IPS DF 4.7 (cell line): ENCODE measurements around the gene DPF3.

Experiments used
- DNase-seq: peaks from one replicate; pipeline ENCODE4 v3.0.0-alpha.2; 2013; ENCODE audit warnings: low spot score; ENCODE audit errors: extremely low read depth

The DPF3 gene

DNA sequence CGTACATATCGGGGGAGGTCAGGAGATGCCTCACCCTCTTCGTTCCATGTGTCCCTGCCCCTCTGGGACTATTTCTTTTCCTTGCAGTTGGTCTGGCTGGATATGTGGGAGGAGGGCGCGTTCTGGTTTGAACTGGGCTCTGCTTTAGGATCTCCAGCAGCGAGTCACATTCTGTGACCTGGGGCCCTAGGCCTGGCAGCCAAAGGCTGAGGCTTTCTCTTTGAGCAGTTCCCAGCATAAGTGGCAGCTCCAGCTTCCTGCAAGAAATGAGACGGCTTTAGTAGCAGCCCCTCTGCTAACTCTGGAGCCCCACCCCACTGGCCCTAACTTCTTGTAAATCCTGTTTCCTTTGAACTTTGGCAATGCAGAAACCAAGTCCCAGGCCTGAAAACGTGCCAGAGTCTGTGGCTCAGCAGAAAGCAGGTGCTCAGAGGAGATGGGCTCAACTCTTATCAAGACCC, 274.8 kb downstream of the DPF3 start:
- DNase-seq: no peak

DNA sequence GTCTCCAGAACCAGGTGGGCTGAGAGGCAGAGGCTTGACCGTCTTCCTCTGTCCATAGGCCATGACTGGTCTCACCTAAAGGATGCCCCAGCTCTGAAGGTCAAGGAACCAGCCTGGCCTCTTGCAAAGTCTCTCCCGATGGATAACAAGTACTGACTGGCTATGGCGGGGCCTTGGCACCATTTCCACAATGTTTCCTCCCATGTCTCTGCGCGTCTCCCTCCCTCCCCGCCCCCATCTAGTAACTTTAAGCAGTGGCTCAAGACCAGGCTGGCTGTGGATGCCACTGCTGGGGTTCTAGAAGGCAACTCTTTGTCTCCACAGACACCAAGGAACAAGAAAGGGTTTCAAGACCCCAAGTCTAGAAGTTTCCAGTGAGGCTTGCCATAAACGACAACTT, 275.5 kb downstream of the DPF3 start:
- no peak for DNase-seq

DNA sequence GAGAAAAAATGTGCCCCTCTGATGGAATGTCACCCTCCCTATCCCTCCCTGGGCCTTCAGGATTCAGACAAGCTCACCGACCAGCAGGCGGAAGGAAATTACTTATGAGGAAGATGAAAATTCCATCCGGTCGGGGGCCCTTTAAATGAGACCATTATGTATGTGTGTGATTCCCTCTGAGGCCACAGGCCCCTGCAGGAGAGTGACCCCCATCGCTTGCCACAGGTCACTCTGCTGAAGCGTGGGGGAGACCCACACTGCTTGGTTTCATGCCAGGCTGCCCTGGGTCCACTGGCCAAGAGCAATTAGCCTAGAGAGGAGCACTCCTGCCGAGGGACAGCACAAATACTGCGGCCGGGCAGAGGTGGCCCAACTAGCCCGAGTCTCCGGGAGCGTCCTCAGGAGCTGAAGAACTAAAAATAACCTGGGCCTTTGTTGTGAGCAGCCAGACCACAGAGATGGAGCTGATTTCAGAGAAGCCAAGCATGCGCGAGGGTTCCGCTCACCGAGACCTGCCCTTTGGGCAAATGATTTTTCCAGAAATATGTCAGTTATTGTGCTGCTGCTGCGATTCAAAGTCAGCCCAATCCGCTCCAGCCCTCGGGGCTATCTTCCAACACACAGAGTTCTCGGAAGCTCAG, 276.4 kb downstream of the DPF3 start:
- no peak for DNase-seq

GRCh38 chr14:72616811-72617210, 277.1 kb downstream of the DPF3 start:
- no peak for DNase-seq

- DNase-seq: no peak
Observed at GRCh38 chr14:72616294-72616693, 277.6 kb downstream of the DPF3 start.

GRCh38 chr14:72615451-72616121, 278.3 kb downstream of the DPF3 start:
- DNase-seq: no peak

DNA sequence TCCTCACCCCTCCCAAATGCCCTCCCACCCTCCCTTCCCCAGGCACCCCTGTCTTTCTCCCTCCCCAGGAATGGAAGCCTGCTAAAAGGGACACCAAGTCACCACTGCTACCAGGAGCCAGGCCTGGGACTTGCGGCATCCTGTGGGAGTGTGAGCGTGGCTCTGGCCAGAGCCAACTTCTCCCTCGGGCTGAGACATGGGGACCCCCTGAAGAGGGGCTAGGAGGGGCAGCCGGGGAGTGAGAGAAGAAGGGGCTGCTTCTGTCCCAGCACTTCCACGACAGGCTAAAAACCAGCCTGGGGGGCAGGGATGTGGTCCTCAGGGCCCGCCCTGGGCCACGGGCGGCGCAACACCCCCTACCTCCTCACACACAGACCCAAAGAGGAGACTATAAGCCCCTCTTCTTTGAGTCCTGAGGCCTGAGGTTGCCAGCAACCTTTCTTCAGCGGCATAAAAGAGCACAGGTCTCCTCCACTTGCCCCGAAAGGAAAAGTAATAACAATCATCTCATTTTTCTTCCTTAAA, 278.9 kb downstream of the DPF3 start:
- no peak for DNase-seq

DNA sequence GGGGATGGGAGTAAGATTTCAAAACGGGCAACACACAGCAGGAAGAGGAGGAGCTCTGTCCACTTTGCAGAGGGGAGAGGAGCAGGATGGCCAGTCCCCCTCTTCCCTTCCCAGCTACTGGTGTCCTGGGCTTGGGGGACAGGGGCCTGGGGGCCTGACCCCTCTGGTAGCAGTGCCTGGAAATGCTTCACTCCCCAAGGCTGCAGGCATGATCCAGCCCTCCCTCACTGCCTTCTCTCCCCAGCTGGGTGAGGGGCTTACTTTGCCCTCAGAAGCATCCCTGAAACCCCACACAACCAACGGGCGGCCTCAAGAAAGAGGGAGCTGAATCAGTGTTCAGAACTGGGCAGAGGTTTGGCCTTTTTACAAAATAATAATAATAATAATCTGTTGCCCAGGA, 279.5 kb downstream of the DPF3 start:
- DNase-seq: no peak

DNA sequence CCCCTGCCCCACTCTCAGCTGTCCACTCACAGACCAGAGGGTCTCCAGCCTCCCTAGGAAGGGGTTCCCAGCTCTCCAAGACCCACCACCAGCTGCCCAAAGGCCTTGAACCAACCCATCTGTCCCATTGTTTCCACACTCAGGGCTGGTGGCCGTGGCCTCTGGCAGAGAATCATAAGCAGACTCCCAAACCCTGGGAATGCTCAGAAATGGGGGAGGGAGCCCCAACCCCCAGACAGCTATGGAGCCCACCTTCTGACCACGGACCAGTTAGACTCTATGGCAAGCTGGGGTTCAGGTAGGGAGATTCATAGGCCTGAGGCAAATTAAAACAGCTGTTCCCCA, 280.0 kb downstream of the DPF3 start:
- DNase-seq: no peak

GRCh38 chr14:72613231-72613974, 280.5 kb downstream of the DPF3 start:
- no peak for DNase-seq

- DNase-seq: no peak
Observed at GRCh38 chr14:72612041-72612440, 281.9 kb downstream of the DPF3 start.

DNA sequence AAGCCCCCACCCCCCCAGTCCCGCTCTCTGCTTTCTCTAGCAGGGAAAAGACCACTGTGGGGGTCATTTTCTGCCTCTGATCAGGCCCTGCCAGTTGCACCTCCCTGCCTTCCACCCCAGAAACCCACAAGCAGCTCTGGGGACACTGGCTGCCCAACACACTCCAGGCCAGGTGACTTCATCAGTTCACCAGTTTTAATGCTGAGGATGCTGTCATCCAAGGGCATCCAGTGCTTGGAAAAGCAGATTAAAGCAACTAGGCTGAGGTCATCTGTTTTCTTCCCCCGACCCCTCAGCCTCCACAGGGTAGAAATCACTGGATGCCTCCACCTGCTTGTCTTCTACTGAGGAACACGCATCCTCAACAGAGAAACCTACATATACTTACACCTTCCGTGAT, 282.4 kb downstream of the DPF3 start:
- no peak for DNase-seq

DNA sequence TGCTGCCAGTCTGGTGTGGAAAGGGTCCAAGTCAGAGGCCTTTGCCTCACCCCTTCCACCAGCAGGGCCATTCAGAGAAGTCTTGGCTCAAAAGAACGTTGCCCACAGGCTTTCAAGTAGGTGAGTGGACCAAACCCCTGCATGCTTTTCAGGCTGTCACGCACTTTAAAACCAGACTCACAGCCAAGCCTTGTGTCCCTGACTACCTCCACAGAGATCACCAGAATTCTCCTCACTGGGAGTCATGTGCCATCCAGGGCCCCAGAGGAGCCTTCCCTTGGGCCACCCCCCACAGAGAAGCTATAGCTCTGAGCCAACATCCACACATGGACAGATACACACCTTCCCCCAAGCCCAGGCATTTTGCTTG, 283.1 kb downstream of the DPF3 start:
- no peak for DNase-seq

- DNase-seq: no peak
Observed at GRCh38 chr14:72610096-72610830, 283.6 kb downstream of the DPF3 start.

GRCh38 chr14:72609205-72609916, 284.5 kb downstream of the DPF3 start:
- DNase-seq: no peak

GRCh38 chr14:72608391-72609204, 285.3 kb downstream of the DPF3 start:
- DNase-seq: no peak

- DNase-seq: no peak
Observed at GRCh38 chr14:72607386-72608130, 286.3 kb downstream of the DPF3 start.

DNA sequence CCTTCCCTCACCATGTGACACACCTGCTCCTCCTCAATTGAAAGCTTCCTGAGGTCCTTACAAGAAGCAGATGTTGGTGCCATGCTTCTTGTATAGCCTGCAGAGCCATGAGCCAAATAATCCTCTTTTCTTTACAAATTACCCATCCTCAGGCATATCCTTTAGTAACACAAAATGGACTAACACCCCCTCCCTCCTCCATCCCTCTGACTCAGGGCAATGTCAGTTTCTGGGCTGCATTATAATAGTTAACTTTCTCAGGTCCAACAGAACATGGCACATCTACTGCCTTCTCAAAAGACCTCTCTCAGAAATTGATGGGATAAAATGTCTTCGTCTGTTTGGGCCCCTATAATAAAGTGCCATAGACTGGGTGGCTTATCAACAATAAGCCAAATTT, 287.0 kb downstream of the DPF3 start:
- no peak for DNase-seq

GRCh38 chr14:72605921-72606220, 288.0 kb downstream of the DPF3 start:
- no peak for DNase-seq
